RWPE2 (cell line): Measurements from ENCODE around the gene CLK2.

Experiments used
- ATAC-seq: fragments of 200-7000 bp; cut with Tn5 transposase; 3 replicates; pipeline ENCODE4 v1.9.1; 2021; ENCODE audit warnings: low read depth
- DNase-seq: peaks from one replicate; pipeline ENCODE4 v3.0.0-alpha.2; 2020; ENCODE audit warnings: low spot score
- H3K27ac ChIP-seq: fragments of 450-650 bp; 2 replicates; pipeline ENCODE4 v1.5.1; 2017; ENCODE audit warnings: mild to moderate bottlenecking; ENCODE audit not compliant: poor library complexity, severe bottlenecking
- H3K27me3 ChIP-seq: fragments of 250-450 bp; sonication (Bioruptor Pico); 2 replicates; pipeline ENCODE4 v1.5.1; 2021; ENCODE audit warnings: mild to moderate bottlenecking, moderate library complexity; ENCODE audit not compliant: insufficient read depth, poor library complexity, severe bottlenecking
- H3K36me3 ChIP-seq: fragments of 250-450 bp; sonication (Bioruptor Pico); 2 replicates; pipeline ENCODE4 v1.5.1; 2020; ENCODE audit warnings: low read depth, mild to moderate bottlenecking, moderate library complexity
- H3K4me1 ChIP-seq: fragments of 250-450 bp; sonication (Bioruptor Pico); 2 replicates; pipeline ENCODE4 v1.5.1; 2021; ENCODE audit warnings: mild to moderate bottlenecking, moderate library complexity; ENCODE audit not compliant: insufficient read depth, poor library complexity, severe bottlenecking
- H3K4me3 ChIP-seq: fragments of 250-450 bp; sonication (Bioruptor Pico); 2 replicates; pipeline ENCODE4 v1.5.1; 2021; ENCODE audit warnings: mild to moderate bottlenecking, moderate library complexity; ENCODE audit not compliant: severe bottlenecking
- H3K9me3 ChIP-seq: fragments of 250-450 bp; sonication (Bioruptor Pico); 2 replicates; pipeline ENCODE4 v1.5.1; 2021; ENCODE audit warnings: mild to moderate bottlenecking, moderate library complexity; ENCODE audit not compliant: severe bottlenecking
- CTCF ChIP-seq: fragments of 450-650 bp; IDR thresholded peaks from one replicate; pipeline ENCODE4 v1.5.1; 2017; ENCODE audit warnings: mild to moderate bottlenecking, moderate library complexity; ENCODE audit not compliant: poor library complexity, severe bottlenecking

Gene CLK2

GRCh38 chr1:155261852-155262673, 11.2 kb downstream of the CLK2 start, which contains the start of gene SCAMP3:
SCAMP3 (minus strand) TSS chr1:155262360; CDS start chr1:155262151, 209 bp downstream.
- Histone ChIP-seq H3K9me3 (no peaks in the 10 kb centered on the region), H3K36me3 (peaks cover 68% of the 10 kb centered on the region), H3K27me3 (no peaks in the 10 kb centered on the region), H3K27ac (peak within 1 kb of the TSS; percentile 45), H3K4me3 (peak within 1 kb of the TSS; percentile 71), H3K4me1 (peaks cover 6% of the 10 kb centered on the region)
- no peak for TF ChIP-seq CTCF
- DNase-seq (peak; percentile 96), ATAC-seq (peak; percentile 93)

GRCh38 chr1:155261493-155261851, 11.8 kb downstream of the CLK2 start:
- no peak for TF ChIP-seq CTCF
- H3K9me3 ChIP-seq: no peaks in the 10 kb centered on the region
- peaks cover 6% of the 10 kb centered on the region for H3K4me1 ChIP-seq
- H3K4me3 ChIP-seq: peak overlapping the region; percentile 71
- peak; percentile 5; the same call in 2 of the 3 replicates for ATAC-seq
- H3K27ac ChIP-seq: peak overlapping the region; percentile 45
- DNase-seq: no peak
- H3K27me3 ChIP-seq: no peaks in the 10 kb centered on the region
- H3K36me3 ChIP-seq: peaks cover 62% of the 10 kb centered on the region

- Histone ChIP-seq H3K27ac (no peak overlapping the region), H3K4me1 (peaks cover 6% of the 10 kb centered on the region), H3K36me3 (peaks cover 50% of the 10 kb centered on the region), H3K9me3 (no peaks in the 10 kb centered on the region), H3K4me3 (no peak overlapping the region), H3K27me3 (no peaks in the 10 kb centered on the region)
- ATAC-seq (no peak), DNase-seq (no peak)
- no peak for TF ChIP-seq CTCF
Measured at GRCh38 chr1:155260276-155260675, 13.0 kb downstream of the CLK2 start.

- no peak for ATAC-seq
- no peak overlapping the region for H3K4me3 ChIP-seq
- peak overlapping the region; percentile 65 for H3K27ac ChIP-seq
Measured at GRCh38 chr1:155256058-155256852, 17.0 kb downstream of the CLK2 start.

More at GRCh38 chr1:155256058-155256852, 17.0 kb downstream of the CLK2 start:
- Histone ChIP-seq H3K27me3 (no peaks in the 10 kb centered on the region), H3K9me3 (no peaks in the 10 kb centered on the region), H3K4me1 (peaks cover 10% of the 10 kb centered on the region), H3K36me3 (peaks cover 30% of the 10 kb centered on the region)
- no peak for TF ChIP-seq CTCF
- DNase-seq: peak; percentile 66
